BLaER1 treated with 17β-estradiol and CSF1 and Interleukin-3, amounts not matched to agents 10 nM and 100 nM (cell line): ENCODE data around the gene LSG1.

Experiments used
- H3K27ac ChIP-seq, 11 experiments: shearing (Covaris generic); formaldehyde crosslinking; 2 replicates each; pipeline ENCODE4 v1.8.1; 2022
- H3K27me3 ChIP-seq, 11 experiments: shearing (Covaris generic); formaldehyde crosslinking; 2 replicates each; pipeline ENCODE4 v1.8.1; 2022
- H3K36me3 ChIP-seq, 11 experiments: shearing (Covaris generic); formaldehyde crosslinking; 2 replicates each; pipeline ENCODE4 v1.8.1; 2022
- H3K4me1 ChIP-seq, 10 experiments: shearing (Covaris generic); formaldehyde crosslinking; 2 replicates each; pipeline ENCODE4 v1.8.1; 2022
- H3K4me2 ChIP-seq, 11 experiments: shearing (Covaris generic); formaldehyde crosslinking; 2 replicates each; pipeline ENCODE4 v1.8.1; 2022
- H3K4me3 ChIP-seq, 10 experiments: shearing (Covaris generic); formaldehyde crosslinking; 2 replicates each; pipeline ENCODE4 v1.8.1; 2022
- H3K9ac ChIP-seq, 11 experiments: shearing (Covaris generic); formaldehyde crosslinking; 2 replicates each; pipeline ENCODE4 v1.8.1; 2022
- H3K9me3 ChIP-seq, 11 experiments: shearing (Covaris generic); formaldehyde crosslinking; replicated peaks in 1 of 11; 2 replicates each; pipeline ENCODE4 v1.8.1; 2022
- H4K20me1 ChIP-seq, 11 experiments: shearing (Covaris generic); formaldehyde crosslinking; 2 replicates each; pipeline ENCODE4 v1.8.1; 2022
- Cebpa-rat ChIP-seq, 11 experiments: shearing (Covaris generic); IDR thresholded peaks; 2 replicates each; pipeline ENCODE4 v1.8.1; 2022

LSG1 gene

GRCh38 chr3:194604126-194604525 is 67.9 kb downstream of the LSG1 start:
- TF ChIP-seq Cebpa-rat (IDR thresholded peaks at IDR 0.05) = no peak
- peaks cover 44 to 62% (median 55%) of the 10 kb centered on the region in 10 experiments for H3K4me1 ChIP-seq
- H3K4me2 ChIP-seq = peak overlapping the region in 6 of 11 experiments; percentile 80 to 95 (median 89); a peak in 9 of 22 replicates
- no peak overlapping the region for H3K4me3 ChIP-seq
- no peak overlapping the region for H3K27ac ChIP-seq
- H3K9ac ChIP-seq = no peak overlapping the region
- peaks cover 0 to 59% (median 30%) of the 10 kb centered on the region in 11 experiments; a peak in 21 of 22 replicates for H3K36me3 ChIP-seq
- H3K9me3 ChIP-seq = peaks cover 8 to 15% (median 12%) of the 10 kb centered on the region in 11 experiments; a peak in 21 of 22 replicates
- no peaks in the 10 kb centered on the region; a peak in 1 of 22 replicates for H4K20me1 ChIP-seq
- H3K27me3 ChIP-seq = no peaks in the 10 kb centered on the region

- TF ChIP-seq Cebpa-rat (IDR thresholded peaks at IDR 0.05) = no peak
- H3K36me3 ChIP-seq = peaks cover 0 to 46% (median 30%) of the 10 kb centered on the region in 11 experiments; a peak in 21 of 22 replicates
- H3K9ac ChIP-seq = peak overlapping the region in 8 of 11 experiments; percentile 8 to 79 (median 46); a peak in 11 of 22 replicates
- H3K27ac ChIP-seq = peak overlapping the region in 8 of 11 experiments; percentile 2 to 95 (median 84); a peak in 15 of 22 replicates
- no peaks in the 10 kb centered on the region; a peak in 1 of 22 replicates for H4K20me1 ChIP-seq
- H3K9me3 ChIP-seq = peaks cover 8 to 15% (median 12%) of the 10 kb centered on the region in 11 experiments; a peak in 21 of 22 replicates
- H3K4me1 ChIP-seq = peaks cover 53 to 74% (median 67%) of the 10 kb centered on the region in 10 experiments
- no peaks in the 10 kb centered on the region for H3K27me3 ChIP-seq
- peak overlapping the region in 2 of 10 experiments; percentile 6 to 24; a peak in 2 of 20 replicates for H3K4me3 ChIP-seq
- peak overlapping the region; percentile 32 to 95 (median 86) for H3K4me2 ChIP-seq
Measured at GRCh38 chr3:194602669-194603171, 69.3 kb downstream of the LSG1 start.

GRCh38 chr3:194598771-194599557 is 73.0 kb downstream of the LSG1 start:
- Histone ChIP-seq H3K4me1 (peaks cover 59 to 94% (median 86%) of the 10 kb centered on the region in 10 experiments), H3K27me3 (no peaks in the 10 kb centered on the region), H3K4me3 (peak overlapping the region in 6 of 10 experiments; percentile 13 to 58 (median 45); a peak in 8 of 20 replicates), H3K9ac (peak overlapping the region; percentile 5 to 82 (median 65); a peak in 18 of 22 replicates), H3K4me2 (peak overlapping the region; percentile 72 to 95 (median 86)), H3K36me3 (peaks cover 0 to 21% (median 7%) of the 10 kb centered on the region in 11 experiments; a peak in 16 of 22 replicates), H3K9me3 (no peaks in the 10 kb centered on the region; a peak in 1 of 22 replicates), H4K20me1 (no peaks in the 10 kb centered on the region; a peak in 1 of 22 replicates), H3K27ac (peak overlapping the region; percentile 26 to 95 (median 80); a peak in 20 of 22 replicates)
- peak in 9 of 11 experiments; percentile 64 to 97 (median 92); a peak in 18 of 22 replicates for TF ChIP-seq Cebpa-rat (IDR thresholded peaks at IDR 0.05)

GRCh38 chr3:194596906-194597305 is 75.1 kb downstream of the LSG1 start:
- Histone ChIP-seq H3K4me3 (no peak overlapping the region), H3K36me3 (peaks cover 0 to 12% (median 3%) of the 10 kb centered on the region in 11 experiments; a peak in 2 of 22 replicates), H3K9ac (peak overlapping the region in 3 of 11 experiments; percentile 18 to 35 (median 18); a peak in 1 of 22 replicates), H4K20me1 (no peaks in the 10 kb centered on the region; a peak in 1 of 22 replicates), H3K4me1 (peaks cover 66 to 92% (median 84%) of the 10 kb centered on the region in 10 experiments), H3K9me3 (no peaks in the 10 kb centered on the region), H3K27ac (peak overlapping the region in 3 of 11 experiments; percentile 92 to 95 (median 95); a peak in 4 of 22 replicates), H3K27me3 (no peaks in the 10 kb centered on the region), H3K4me2 (peak overlapping the region in 9 of 11 experiments; percentile 72 to 95 (median 84); a peak in 17 of 22 replicates)
- no peak for TF ChIP-seq Cebpa-rat (IDR thresholded peaks at IDR 0.05)

GRCh38 chr3:194592798-194593752 is 78.9 kb downstream of the LSG1 start:
- Histone ChIP-seq H3K27ac (peak overlapping the region in 3 of 11 experiments; percentile 14 to 41 (median 30); a peak in 3 of 22 replicates), H3K4me3 (no peak overlapping the region)

More at GRCh38 chr3:194592798-194593752, 78.9 kb downstream of the LSG1 start:
- Histone ChIP-seq H3K9me3 (no peaks in the 10 kb centered on the region), H3K4me1 (peaks cover 28 to 55% (median 49%) of the 10 kb centered on the region in 10 experiments), H4K20me1 (no peaks in the 10 kb centered on the region), H3K9ac (0 out of 22 replicates have a peak overlapping the region, but pooled peaks of 1 of the 11 experiments have one; percentile 15), H3K27me3 (no peaks in the 10 kb centered on the region), H3K36me3 (peaks cover 4 to 37% (median 24%) of the 10 kb centered on the region in 11 experiments; a peak in 19 of 22 replicates), H3K4me2 (peak overlapping the region; percentile 30 to 76 (median 67))
- no peak for TF ChIP-seq Cebpa-rat (IDR thresholded peaks at IDR 0.05)
